Inflammatory macrophage treated with lipopolysaccharide for 1 hour (primary cell): ENCODE data around the gene AP1S2.
"Not testable (repeated sequence)": the region's sequence is repeated elsewhere in the genome, so short reads cannot be mapped to it uniquely, and the experiment has no call there.

Experiments used
- DNase-seq, 2 donors: peaks; one replicate each; pipeline ENCODE4 v3.0.0-alpha.2; 2020 to 2022

AP1S2 gene

DNA sequence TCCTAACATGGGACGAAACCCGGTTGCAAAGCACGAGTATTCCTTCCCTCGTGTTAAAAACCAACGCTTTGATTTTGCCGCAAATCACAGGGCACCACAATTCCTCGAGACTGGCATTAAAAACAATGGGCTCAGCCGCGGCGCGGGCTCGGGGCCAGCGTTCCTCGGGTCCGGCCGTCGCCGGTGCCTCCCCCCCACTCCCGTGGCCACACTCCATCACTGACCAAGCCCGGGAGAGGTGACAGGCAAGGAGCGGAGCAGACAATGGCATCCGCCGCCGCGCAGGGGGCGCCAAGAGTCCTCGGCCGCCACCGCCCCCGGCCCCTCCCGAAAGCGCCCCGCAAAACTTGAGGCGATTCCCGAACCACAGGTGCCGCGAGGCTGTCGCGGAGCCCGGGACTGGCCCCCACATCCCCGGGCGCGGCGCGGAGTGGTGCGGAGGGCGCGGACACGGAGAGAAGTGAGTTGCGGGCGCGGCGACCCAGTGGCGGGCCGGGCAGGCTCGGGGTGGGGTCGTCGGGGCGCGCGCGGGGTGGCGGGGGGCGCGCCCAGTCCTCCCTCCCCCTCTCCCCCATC lies 445 bp downstream of the AP1S2 start:
- peak in 1 of 2 donors; percentile 33 for DNase-seq

DNA sequence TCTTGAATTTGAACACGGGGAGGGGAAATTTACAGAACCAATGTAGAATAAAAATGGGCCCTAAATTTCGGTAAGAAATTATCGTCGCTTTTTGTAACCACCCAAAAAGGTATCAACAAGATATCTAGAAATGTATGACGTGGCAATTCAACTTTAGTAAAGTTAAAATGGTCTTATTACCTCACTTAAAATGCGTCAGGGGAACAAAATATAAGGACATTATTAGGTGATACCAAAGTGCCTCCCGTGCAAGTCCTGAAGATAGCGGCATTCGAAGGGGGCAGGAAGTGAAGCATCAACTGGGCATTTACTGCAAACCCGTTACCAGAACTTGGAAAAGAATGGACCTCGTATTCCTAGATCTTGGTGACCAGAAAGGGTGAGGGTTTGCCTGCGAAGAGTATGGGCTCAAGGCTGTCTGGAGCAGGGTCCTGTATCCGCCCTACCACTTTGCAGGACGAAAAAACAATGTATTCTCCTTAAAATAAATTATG lies 980 bp downstream of the AP1S2 start:
- no peak for DNase-seq

DNA sequence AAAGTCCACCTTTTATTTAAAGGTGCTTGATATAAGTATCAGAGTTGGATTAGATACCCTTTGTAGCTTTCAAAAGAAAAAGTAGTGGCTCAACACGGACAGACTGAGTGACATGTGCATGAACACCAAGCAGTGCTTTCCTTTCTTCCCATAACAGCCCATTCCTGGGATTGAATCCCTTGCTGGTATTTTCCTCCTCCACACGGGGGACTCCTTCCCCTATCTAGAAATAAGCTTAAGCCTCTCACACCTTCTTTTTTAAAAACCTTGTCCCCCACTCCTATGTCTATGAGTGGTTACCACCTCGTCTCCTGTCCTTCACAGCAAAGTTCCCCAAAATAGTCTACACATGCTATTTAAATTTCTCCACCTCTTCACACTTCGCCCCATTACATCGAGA lies 5.1 kb downstream of the AP1S2 start:
- no peak for DNase-seq

DNA sequence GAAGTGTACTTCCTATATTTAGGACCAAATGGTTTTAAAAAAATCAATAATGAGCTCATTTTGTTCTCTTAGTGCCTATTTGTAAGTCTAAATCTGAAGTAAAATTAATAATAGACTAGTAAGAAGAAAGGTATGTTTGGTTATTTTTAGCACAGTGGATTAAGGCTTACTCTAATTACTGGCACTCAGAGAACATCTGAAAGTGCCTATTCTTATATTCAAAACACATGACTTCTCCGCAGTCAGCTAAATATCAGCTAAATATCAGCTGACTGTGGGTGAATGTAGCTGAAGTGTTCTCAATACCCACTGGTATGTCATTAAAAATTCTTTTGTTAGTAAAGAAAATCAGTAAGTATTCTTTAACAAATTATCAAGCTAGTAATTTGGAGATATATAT lies 6.0 kb downstream of the AP1S2 start:
- DNase-seq = no peak

DNA sequence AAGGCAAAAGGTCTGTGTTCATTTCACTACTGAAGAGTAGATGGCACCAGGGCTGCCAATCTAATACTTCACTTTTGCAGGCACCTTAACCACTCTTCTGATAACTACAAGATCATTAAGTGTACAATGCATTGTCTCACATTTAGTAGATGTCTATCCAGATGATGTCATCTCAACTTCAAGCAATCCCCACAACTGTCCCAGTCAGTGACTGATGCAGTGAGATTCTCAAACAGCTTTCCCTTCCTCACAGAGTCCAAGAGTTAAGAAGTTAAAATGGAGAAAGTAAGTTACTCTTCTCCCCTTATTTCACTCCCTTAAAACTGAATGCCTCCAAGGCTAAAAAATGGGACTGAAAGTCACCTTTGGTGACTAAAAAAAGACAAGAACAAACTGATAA lies 10.7 kb downstream of the AP1S2 start:
- DNase-seq = no peak

DNA sequence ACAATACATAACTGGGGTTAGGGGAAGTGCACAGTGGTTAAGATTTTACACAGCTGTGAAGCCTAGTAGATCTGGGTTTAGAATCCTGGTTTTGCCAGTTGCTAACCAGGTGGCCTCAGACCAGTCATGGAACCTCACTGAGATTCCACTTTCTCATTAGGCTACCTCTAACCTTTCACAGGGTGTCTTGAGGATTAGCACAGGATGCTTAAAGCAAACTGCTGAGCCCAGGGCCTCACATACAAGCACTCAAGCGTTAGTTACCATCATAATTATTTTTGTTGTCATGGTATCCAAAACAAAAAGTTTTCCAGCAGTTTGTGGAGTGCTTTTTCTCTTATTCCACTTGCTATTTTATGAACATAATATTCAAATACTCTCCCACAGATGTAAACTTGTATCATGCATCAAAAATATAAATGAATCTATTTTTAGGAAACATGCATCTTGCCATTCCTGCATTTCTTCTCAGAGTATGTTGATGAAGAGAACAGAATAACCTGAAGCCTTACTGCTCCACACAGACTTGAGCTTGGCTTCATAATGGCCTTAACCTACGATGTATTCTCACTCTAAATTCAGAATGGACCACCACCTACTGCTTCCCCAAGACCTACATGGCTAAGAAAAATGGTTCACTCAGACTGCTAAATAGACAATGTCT lies 12.6 kb downstream of the AP1S2 start:
- DNase-seq = no peak

DNA sequence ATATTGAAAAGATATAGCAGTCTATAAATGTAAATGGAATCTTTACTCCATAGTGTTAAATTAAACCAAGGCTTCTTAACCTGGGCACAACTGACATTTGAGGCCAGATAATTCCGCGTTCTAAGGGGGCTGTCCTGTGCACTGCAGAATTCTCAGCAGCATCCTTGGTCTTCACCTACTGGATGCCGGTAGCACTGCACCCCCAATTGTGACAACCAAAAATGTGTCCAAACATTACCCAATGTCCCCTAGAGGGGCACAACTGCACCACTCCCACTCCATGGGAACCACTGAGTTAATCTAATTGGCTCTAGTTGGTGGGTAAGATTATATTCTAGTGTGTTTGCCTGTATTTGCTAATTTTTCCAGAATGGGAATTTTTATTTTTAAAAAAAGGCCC lies 16.6 kb downstream of the AP1S2 start:
- no peak for DNase-seq

DNA sequence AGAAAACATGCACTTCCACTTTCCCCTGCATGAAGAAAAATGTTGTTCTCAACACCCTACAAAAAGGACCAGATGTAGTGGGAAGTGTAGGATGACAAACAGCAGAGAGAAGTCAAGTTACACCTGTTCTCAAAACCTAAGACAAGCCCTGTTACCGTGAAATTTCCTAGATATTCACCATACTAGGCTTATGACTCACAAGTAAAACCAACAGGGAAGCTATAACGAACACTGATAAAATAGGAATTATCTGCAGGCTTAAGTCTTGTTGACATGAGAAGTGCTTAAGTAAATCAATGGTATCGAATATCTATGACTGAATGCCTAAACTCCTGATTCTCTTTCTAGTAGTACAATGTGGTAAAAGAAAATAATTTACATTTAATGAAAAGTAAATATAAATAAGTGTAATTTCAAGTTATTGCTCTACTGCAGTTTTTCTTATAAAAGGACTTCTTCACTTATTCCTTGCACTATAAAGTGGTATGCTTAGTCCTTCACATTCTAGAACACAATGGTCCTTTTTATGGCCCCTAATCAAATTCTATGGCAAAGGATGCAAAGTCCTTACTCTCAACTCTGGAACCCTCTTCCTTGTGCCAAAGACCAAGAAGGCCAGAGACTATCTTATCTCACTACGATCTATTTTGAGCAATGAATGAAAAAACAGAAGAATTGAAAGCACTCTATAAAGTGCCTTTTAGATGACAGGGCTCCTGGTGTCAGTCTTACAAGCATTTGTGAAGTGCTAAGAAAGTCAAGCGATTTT lies 19.6 kb downstream of the AP1S2 start:
- no peak for DNase-seq

DNA sequence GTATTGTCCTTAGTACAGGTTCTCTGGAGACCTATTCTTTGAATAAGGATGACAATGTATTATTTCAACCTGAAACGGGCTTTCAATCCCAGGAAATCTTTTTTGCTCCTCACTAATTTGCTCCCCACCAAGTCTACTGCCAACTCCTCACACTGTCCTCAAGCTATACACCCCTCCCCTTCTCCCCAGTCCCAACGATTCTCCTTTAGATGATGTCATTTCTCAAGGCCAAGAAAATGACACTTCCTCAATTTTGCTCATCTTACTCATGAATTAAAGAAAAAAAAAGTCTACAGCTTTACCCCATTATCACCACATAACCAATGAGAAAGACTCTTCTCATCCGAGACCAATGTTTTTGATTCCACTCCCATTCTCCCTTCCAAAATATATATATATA lies 20.6 kb downstream of the AP1S2 start:
- DNase-seq = peak; percentile 30 to 32

DNA sequence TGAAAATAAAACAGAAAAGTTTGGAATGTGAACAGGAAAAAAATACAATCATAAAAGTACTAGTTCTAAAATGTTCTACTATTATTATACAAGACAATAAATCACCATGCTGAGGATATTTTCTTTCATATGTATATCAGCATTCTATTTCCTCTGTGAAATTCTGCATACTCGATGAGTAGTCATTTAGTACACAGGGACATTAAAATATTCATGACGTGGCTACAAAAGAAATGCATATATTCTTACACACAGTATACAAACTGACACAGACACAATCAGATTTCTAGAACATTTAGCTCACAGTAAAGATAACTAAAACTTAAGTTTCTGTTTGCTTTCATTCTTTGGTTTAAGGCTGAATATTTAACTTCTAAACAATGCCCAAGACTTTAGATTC lies 23.3 kb downstream of the AP1S2 start:
- DNase-seq = not testable (repeated sequence)

DNA sequence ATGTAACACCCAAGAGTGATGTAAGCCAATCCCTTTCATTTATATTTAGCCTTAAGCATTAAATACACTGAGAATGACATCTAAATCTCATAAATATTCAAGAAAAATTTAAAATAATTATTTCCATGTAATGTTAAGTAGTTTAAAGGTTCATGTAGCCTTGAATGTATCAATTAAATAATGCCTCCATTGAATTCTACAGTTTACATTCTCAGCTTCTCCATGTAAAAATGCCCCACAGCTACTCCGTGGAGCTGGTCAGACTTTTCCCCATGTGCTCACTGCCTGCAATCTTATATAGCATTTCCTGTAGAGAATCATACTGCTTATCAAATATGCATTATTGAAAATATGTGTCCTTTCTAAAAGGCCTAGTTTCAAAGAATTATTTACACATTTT lies 25.4 kb downstream of the AP1S2 start:
- DNase-seq = no peak

DNA sequence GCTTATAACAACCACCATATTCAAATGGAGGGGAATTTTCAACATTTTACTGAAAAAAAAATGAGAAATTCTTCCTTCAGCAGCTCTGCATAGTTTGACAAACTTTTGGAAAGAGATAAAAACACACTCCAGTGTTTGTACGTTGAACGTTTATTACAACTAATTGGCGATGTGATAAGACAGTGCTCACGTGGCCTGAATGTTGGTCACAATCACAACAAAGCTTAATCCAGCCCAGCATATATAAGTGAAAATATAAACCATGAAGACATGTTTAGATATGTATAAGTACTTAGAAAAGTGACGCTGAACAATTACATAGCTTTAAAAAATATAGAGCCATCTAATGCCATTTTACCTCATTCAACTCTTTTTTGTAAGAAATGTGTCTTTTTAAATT lies 28.7 kb downstream of the AP1S2 start:
- no peak for DNase-seq

DNA sequence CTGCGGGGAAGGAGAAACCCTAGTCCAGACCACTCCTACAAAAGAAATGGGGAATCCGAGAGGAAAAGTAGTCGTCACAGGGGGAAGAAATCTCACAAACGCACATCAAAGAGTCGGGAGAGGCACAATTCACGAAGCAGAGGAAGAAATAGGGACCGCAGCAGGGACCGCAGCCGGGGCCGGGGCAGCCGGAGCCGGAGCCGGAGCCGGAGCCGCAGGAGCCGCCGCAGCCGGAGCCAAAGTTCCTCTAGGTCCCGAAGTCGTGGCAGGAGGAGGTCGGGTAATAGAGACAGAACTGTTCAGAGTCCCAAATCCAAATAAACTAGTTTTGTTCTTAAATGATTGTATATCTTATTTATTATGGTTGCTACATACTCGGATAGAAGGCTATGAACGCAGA lies 31.7 kb downstream of the AP1S2 start:
- no peak for DNase-seq

DNA sequence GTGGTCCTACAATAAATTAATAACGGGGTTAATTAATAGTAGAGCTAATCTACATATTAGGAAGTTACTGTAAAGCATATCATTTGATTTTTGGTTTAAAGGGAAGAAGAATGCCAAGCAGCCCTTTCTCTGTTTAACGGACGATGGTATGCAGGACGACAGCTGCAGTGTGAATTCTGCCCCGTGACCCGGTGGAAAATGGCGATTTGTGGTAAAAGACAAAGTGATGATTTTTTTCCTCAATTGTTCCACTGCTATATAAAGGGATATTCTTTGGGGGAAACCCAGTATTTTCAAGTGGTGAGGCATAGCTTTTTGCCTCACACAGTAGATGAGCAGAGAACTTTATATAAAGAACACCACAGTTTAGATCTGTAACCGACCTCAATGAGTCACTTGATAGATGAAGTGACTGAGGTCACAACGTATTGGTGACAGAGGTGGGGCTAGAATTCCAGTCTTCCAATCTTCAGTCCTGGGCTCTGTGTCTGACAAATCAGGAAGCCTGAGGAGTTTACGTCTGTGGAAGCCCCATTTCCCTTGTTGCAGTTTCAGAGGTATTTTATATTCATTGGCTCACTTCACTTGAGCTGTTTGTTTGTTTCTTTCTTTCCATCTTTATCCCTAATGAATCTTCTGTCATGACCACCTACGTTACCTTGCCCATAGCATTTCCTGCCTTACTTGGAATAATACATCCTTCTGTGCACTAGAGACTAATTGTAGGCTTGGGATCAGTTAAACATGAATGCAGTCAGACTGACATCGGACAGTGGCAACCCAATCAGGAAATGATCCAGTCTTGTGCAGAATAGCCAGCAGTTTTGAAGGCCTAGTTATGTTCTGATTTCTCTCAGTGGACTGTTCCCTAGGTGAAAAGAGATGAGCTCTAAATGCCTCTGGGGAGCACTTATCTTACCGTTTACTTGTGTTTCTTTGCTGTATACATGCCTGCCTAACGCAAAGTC lies 34.2 kb downstream of the AP1S2 start:
- no peak for DNase-seq

DNA sequence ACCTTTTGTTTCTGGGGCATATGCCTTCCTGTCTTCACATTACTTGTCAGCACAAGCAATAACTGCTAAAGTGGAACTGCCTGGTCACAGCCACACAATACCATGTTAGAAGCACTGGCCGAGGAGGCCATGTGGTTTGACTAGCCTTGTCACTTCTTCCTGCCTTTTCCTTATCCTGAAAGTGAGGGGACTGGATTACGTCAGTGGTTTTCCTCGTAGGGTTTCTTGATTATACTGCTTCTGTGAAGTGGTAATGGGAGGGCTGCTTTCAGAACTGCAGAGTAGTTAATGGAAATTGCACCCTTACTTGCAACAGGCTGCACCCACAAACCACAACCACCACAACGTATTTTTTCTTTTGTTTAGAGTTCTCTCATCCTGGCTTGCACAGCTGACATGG lies 37.7 kb downstream of the AP1S2 start:
- DNase-seq = peak; percentile 19 to 23

DNA sequence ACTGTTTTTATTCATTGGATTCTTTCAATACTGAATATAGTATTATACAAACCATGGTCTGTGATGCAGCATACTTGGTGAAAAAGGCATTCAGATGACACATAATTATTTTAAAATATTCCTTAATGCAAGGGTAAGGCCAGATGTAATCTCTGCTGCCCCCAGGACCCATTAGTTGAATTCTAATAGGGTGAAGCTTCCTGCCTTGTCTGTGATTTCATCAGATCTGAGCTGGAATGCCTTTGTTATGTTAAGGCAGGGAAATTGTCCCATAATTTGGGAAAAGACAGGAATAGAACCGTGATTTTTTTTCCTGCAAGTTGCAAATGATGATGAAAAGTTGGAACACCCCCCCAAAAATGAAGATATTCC lies 38.2 kb downstream of the AP1S2 start:
- DNase-seq = no peak

DNA sequence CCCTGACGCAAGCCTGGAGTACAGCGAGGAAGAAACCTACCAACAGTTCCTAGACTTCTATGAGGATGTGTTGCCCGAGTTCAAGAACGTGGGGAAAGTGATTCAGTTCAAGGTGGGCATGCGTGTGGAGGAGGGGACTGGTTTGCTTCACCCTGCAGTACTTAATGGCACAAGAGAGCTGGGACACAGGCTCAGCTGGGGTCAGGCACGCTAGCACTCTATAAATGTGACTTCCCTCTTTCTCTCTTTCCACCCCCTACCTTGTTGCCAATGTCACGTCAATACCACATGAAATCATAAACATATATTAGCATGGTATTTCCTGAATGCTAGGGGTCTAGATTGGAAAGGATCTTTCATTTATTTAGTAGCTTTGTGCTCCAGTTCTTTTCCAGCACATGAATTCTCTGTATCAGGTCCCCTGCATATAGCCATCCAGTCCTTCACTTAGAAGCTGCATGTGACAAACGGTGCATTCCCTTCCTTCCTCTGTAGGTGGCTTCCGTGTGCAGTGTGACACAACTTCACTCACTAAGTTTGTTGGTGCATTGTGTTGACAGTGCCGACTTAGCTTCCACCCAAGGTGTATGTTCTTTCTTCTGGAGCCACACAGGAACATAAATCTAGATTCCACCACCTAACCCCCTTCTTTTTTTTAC lies 38.7 kb downstream of the AP1S2 start:
- DNase-seq = peak in 1 of 2 donors; percentile 19

DNA sequence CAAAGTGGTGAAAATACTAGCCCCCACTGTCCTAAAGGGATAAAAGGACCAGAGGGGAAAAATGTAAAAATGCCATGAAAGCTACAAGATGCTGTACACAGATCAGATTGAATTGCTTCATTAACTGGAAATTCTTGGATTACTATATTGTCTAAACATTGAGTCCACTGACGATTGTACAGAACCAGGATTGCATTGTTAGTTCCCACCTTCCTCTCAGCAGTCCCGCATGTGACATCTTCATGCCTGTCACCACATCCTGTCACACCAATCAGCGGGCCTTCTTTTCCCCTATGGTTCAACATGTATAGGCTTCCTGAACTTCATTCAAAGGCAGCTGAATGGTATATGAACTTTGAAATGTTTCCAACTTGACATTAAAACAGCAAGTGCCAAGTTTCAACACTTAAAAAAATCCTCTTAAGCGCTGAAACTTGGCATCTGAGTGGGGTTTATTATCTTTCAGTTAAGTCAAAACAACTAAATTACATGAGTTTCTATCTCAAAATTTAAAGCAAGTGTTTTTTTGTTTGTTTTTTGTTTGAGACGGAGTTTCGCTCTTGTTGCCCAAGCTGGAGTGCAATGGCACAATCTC lies 39.7 kb downstream of the AP1S2 start:
- DNase-seq = peak; percentile 79 to 84

DNA sequence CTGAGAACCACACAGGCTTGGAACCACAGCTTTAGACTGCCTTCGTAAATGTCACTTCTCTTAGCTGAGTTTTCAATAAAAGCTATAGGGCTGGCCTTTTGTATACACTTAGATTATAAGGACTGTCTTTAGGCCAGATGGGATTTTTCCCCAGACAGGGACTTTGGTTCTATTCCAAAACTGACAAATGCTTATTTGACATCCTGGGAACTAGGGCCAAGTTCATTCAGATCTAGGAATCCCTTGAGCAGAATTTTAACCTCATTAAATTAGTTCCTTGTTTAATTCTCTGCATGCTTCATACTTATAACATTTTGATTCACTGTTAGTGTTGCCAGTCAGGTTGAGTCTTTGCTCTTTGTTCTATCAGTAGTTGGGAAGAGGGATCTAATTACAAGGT lies 41.2 kb downstream of the AP1S2 start:
- no peak for DNase-seq

DNA sequence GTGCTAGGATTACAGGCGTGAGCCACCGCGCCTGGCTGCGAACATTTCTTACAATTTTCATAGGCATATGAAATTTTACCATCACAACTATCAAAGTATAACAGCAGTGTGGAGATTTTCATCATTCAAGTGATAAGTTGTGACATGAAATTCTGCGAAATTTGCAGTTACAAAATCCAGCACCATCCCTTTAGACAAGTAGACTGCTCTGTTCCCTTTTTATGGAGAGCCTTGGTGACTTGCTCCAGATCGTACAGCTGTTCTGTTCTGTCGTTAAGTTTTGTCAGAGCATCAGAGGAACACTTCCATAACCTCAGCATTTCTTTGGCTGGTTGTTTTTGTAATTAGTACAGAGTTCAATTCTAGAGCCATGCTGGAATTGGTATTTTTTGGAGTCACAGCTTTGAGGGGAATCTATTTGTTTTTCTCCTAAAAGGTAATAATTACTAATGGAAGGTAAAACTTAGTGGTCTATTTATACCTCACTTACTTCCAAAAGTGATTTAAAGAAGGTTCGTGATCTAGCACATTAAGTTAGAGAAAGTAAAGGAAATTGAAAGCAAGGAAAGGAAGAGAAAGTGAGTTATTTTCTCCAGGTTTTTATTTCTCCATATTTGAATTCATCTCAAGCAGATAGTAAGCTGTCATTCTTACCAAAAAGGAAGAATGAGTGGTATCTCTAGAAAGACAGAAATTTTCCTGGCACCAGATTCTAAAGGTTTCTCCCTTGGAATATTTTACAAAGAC lies 42.2 kb downstream of the AP1S2 start:
- peak; percentile 68 to 77 for DNase-seq

DNA sequence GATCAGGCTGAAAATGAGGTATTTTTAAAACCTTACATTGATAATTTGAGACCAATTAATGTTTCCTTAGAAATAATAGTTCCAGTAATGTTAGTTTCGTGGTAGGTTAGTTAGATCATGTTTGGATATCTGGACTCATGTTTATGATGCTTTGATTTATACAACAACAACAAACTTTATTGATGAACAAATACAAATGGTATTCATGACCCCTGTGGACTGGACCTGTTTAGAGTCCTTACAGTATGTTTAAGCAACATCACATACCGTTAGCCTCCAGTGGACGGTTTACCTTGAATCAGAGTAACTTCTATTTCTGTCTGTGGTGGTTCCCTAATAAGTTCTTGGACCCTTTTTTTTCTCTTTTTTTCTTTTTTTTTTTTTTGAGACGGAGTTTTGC lies 46.4 kb downstream of the AP1S2 start:
- no peak for DNase-seq
